ENCODE data around the gene C6orf132.

C6orf132 gene

DNA sequence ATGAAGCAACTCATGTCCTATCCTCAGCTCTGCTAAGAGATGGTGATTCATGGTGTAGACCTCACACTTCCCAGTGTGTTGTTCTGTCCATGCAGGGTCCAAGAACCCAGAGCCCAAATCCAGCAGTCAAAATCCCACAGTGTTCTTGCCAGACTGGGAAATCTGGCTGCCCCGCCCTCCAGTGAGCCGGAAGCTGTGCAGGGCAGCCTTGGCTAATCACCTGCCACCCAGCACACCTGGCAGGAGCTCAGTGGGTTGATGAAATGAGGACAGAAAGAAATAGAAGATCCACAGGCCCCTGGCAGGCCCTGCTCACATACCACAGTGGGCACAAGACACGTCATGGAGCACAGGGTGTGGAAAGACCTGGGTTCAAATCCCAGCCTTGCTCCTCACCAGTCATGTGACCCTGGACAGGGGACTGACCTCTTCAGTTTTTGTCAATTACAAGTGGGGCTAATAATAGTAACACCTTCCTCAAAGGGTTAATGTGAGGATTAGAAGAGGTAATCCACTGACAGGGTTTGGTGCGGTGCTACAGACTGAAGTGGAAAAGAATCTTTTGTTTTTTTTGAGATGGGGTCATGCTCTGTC, 17.1 kb upstream of the C6orf132 start:
- no CpG with 5 or more reads among the region's 4 CpGs for WGBS (ENCODE audit: extremely low coverage, insufficient coverage, low lambda C conversion rate)

DNA sequence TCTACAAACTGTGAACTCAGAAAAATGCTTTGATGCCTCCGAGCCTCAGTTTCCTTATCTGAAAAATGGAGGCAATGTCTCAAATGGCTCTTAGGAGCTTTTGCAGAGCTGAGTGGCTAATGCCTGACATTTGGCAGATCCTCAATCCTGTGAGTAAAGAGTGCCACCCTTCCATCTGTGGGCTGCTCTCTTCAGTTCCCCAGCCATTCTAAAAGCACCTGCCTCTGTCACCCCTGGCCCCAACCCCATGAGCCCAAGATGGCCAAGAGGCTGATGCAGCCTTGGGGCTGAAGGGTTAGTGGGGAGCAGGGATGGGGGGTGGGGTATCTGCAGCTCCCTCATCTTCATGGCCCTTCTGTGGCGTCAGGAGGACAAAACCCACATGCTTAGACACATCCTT, 16.2 kb upstream of the C6orf132 start:
- no CpG with 5 or more reads among the region's 2 CpGs for WGBS (ENCODE audit: extremely low coverage, insufficient coverage, low lambda C conversion rate)

More for the DNA sequence above, 17.1 kb upstream of the C6orf132 start:
- Histone ChIP-seq H3K79me2 (ENCODE audit: control insufficient read depth, insufficient read depth, low read length) (no peaks in the 10 kb centered on the region), H3K27ac (ENCODE audit: low read depth, low read length) (no peak overlapping the region), H3K27me3 (ENCODE audit: insufficient read depth, low read length, poor library complexity) (no peaks in the 10 kb centered on the region), H3K18ac (ENCODE audit: low read length) (no peak overlapping the region), H3K4ac (ENCODE audit: low read depth, low read length) (no peak overlapping the region), H2BK5ac (ENCODE audit: low read length) (no peak overlapping the region), H3K79me1 (ENCODE audit: low read length) (no peaks in the 10 kb centered on the region), H2BK15ac (replicated peaks; ENCODE audit: low read depth) (no peak overlapping the region), H3K4me3 (ENCODE audit: low read length) (no peak overlapping the region), H4K8ac (ENCODE audit: low read depth, low read length) (no peak overlapping the region), H2AK5ac (ENCODE audit: low read length) (no peak overlapping the region), H3K9ac (ENCODE audit: low read length) (no peak overlapping the region), H2BK120ac (ENCODE audit: low read depth, low read length) (no peak overlapping the region), H3K4me2 (ENCODE audit: low read length) (no peak overlapping the region), H4K5ac (ENCODE audit: low read length) (no peak overlapping the region), H3K56ac (ENCODE audit: low read length) (no peak overlapping the region), H3K36me3 (ENCODE audit: control insufficient read depth, insufficient read depth, low read length) (no peaks in the 10 kb centered on the region), H3K23ac (ENCODE audit: low read length) (no peak overlapping the region), H3K4me1 (ENCODE audit: control insufficient read depth, low read depth, low read length) (peaks cover 2% of the 10 kb centered on the region)
- DNase-seq = no peak

DNA sequence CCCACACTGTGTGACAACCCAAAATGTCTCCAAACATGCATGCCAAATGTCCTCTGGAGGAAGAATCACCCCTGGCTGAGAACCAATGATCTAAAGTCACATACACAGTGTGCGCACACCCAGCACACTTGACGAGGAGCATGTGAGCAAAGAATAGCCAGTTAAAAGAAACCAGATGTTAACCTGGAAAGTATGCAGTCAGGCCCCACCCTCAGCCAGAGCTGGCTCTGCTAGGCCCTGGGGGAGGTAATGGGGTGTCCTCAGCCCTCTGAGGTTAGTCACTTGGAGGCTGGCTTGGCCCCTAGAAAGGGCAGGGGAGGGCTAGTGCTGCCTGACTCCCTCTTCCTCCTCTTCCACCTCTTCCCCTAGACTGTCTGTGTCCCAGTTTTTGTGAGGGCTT, 15.6 kb upstream of the C6orf132 start:
- no peak overlapping the region for H2BK5ac ChIP-seq (ENCODE audit: low read length)
- no peak overlapping the region for H3K18ac ChIP-seq (ENCODE audit: low read length)
- no peak overlapping the region for H2BK120ac ChIP-seq (ENCODE audit: low read depth, low read length)
- H3K9ac ChIP-seq (ENCODE audit: low read length) = no peak overlapping the region
- H2AK5ac ChIP-seq (ENCODE audit: low read length) = no peak overlapping the region
- no peaks in the 10 kb centered on the region for H3K27me3 ChIP-seq (ENCODE audit: insufficient read depth, low read length, poor library complexity)
- H3K36me3 ChIP-seq (ENCODE audit: control insufficient read depth, insufficient read depth, low read length) = no peaks in the 10 kb centered on the region
- H3K4ac ChIP-seq (ENCODE audit: low read depth, low read length) = no peak overlapping the region
- H3K56ac ChIP-seq (ENCODE audit: low read length) = no peak overlapping the region
- H2BK15ac ChIP-seq (replicated peaks; ENCODE audit: low read depth) = no peak overlapping the region
- WGBS (ENCODE audit: extremely low coverage, insufficient coverage, low lambda C conversion rate) = no CpG with 5 or more reads among the region's 2 CpGs
- no peak overlapping the region for H4K8ac ChIP-seq (ENCODE audit: low read depth, low read length)
- H3K27ac ChIP-seq (ENCODE audit: low read depth, low read length) = no peak overlapping the region
- H3K4me1 ChIP-seq (ENCODE audit: control insufficient read depth, low read depth, low read length) = peaks cover 2% of the 10 kb centered on the region
- no peak overlapping the region for H3K23ac ChIP-seq (ENCODE audit: low read length)
- no peak for DNase-seq
- H4K5ac ChIP-seq (ENCODE audit: low read length) = no peak overlapping the region
- H3K79me1 ChIP-seq (ENCODE audit: low read length) = no peaks in the 10 kb centered on the region
- no peak overlapping the region for H3K4me2 ChIP-seq (ENCODE audit: low read length)
- no peaks in the 10 kb centered on the region for H3K79me2 ChIP-seq (ENCODE audit: control insufficient read depth, insufficient read depth, low read length)
- no peak overlapping the region for H3K4me3 ChIP-seq (ENCODE audit: low read length)

More for the DNA sequence above, 16.2 kb upstream of the C6orf132 start:
- Histone ChIP-seq H3K27me3 (ENCODE audit: insufficient read depth, low read length, poor library complexity) (no peaks in the 10 kb centered on the region), H2AK5ac (ENCODE audit: low read length) (no peak overlapping the region), H2BK120ac (ENCODE audit: low read depth, low read length) (no peak overlapping the region), H3K79me1 (ENCODE audit: low read length) (no peaks in the 10 kb centered on the region), H3K4ac (ENCODE audit: low read depth, low read length) (no peak overlapping the region), H3K4me1 (ENCODE audit: control insufficient read depth, low read depth, low read length) (peaks cover 2% of the 10 kb centered on the region), H3K18ac (ENCODE audit: low read length) (no peak overlapping the region), H3K36me3 (ENCODE audit: control insufficient read depth, insufficient read depth, low read length) (no peaks in the 10 kb centered on the region), H3K9ac (ENCODE audit: low read length) (no peak overlapping the region), H2BK5ac (ENCODE audit: low read length) (no peak overlapping the region), H3K56ac (ENCODE audit: low read length) (no peak overlapping the region), H3K23ac (ENCODE audit: low read length) (no peak overlapping the region), H3K4me2 (ENCODE audit: low read length) (no peak overlapping the region), H4K8ac (ENCODE audit: low read depth, low read length) (no peak overlapping the region), H4K5ac (ENCODE audit: low read length) (no peak overlapping the region), H3K27ac (ENCODE audit: low read depth, low read length) (no peak overlapping the region), H3K79me2 (ENCODE audit: control insufficient read depth, insufficient read depth, low read length) (no peaks in the 10 kb centered on the region), H3K4me3 (ENCODE audit: low read length) (no peak overlapping the region), H2BK15ac (replicated peaks; ENCODE audit: low read depth) (no peak overlapping the region)
- DNase-seq = no peak

DNA sequence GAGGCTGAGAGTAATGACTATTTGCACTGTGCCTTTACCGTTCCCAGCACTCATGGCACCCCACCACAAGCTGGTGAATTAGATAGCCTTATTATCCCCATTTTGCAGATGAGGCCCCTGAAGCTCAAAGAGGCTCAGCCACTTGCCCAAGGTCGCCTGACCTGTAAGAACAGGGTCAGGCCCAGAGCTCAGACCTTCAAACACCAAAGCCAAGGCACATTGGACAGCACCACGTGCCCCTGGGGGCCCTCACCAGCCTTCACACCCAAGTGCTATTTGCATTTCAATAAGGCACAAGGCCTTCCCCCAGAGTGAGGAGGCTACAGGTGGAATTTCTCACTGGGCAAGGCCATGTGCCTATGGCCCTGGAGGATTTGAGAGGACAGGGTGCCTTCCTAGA, 14.2 kb upstream of the C6orf132 start:
- Histone ChIP-seq H2BK120ac (ENCODE audit: low read depth, low read length) (no peak overlapping the region), H3K79me1 (ENCODE audit: low read length) (no peaks in the 10 kb centered on the region)
- no CpG with 5 or more reads among the region's 3 CpGs for WGBS (ENCODE audit: extremely low coverage, insufficient coverage, low lambda C conversion rate)

DNA sequence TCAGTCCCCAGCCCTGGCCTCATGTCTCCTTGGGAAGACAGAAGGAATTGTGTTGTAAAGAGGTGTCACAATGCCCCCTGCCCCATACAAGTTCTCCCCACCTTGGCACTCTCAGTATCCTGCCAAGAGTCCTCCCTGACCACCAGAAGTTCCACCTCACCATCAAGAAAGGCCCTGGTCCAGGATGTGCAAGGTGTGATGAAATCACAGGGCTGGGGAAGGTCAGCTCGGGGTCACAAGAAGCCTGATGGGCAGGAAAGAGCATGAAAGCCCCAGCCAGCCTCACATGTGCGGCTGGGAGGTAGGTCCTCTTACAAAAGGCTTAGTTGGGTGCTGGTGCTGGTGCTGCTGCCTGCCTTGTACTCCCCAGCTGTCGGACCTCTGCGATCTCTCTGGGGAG, 12.9 kb upstream of the C6orf132 start:
- Histone ChIP-seq H3K23ac (ENCODE audit: low read length) (no peak overlapping the region), H3K56ac (ENCODE audit: low read length) (peak overlapping the region; percentile 2), H3K4me2 (ENCODE audit: low read length) (no peak overlapping the region), H2AK5ac (ENCODE audit: low read length) (no peak overlapping the region), H3K27ac (ENCODE audit: low read depth, low read length) (no peak overlapping the region), H3K4me1 (ENCODE audit: control insufficient read depth, low read depth, low read length) (no peaks in the 10 kb centered on the region), H2BK15ac (replicated peaks; ENCODE audit: low read depth) (no peak overlapping the region), H3K79me1 (ENCODE audit: low read length) (no peaks in the 10 kb centered on the region), H2BK5ac (ENCODE audit: low read length) (no peak overlapping the region), H4K5ac (ENCODE audit: low read length) (no peak overlapping the region), H3K4me3 (ENCODE audit: low read length) (no peak overlapping the region), H3K36me3 (ENCODE audit: control insufficient read depth, insufficient read depth, low read length) (no peaks in the 10 kb centered on the region), H3K18ac (ENCODE audit: low read length) (no peak overlapping the region), H2BK120ac (ENCODE audit: low read depth, low read length) (no peak overlapping the region), H3K27me3 (ENCODE audit: insufficient read depth, low read length, poor library complexity) (no peaks in the 10 kb centered on the region), H3K4ac (ENCODE audit: low read depth, low read length) (no peak overlapping the region), H3K9ac (ENCODE audit: low read length) (no peak overlapping the region), H4K8ac (ENCODE audit: low read depth, low read length) (no peak overlapping the region), H3K79me2 (ENCODE audit: control insufficient read depth, insufficient read depth, low read length) (no peaks in the 10 kb centered on the region)
- WGBS (ENCODE audit: extremely low coverage, insufficient coverage, low lambda C conversion rate) = no CpG with 5 or more reads among the region's 4 CpGs
- no peak for DNase-seq

More for the DNA sequence above, 14.2 kb upstream of the C6orf132 start:
- Histone ChIP-seq H3K79me2 (ENCODE audit: control insufficient read depth, insufficient read depth, low read length) (no peaks in the 10 kb centered on the region), H3K27me3 (ENCODE audit: insufficient read depth, low read length, poor library complexity) (no peaks in the 10 kb centered on the region), H3K9ac (ENCODE audit: low read length) (no peak overlapping the region), H3K4ac (ENCODE audit: low read depth, low read length) (no peak overlapping the region), H3K4me3 (ENCODE audit: low read length) (no peak overlapping the region), H3K23ac (ENCODE audit: low read length) (no peak overlapping the region), H4K8ac (ENCODE audit: low read depth, low read length) (no peak overlapping the region), H2AK5ac (ENCODE audit: low read length) (no peak overlapping the region), H3K4me1 (ENCODE audit: control insufficient read depth, low read depth, low read length) (no peaks in the 10 kb centered on the region), H3K4me2 (ENCODE audit: low read length) (no peak overlapping the region), H4K5ac (ENCODE audit: low read length) (no peak overlapping the region), H2BK15ac (replicated peaks; ENCODE audit: low read depth) (no peak overlapping the region), H3K18ac (ENCODE audit: low read length) (no peak overlapping the region), H3K56ac (ENCODE audit: low read length) (no peak overlapping the region), H3K36me3 (ENCODE audit: control insufficient read depth, insufficient read depth, low read length) (no peaks in the 10 kb centered on the region), H2BK5ac (ENCODE audit: low read length) (no peak overlapping the region), H3K27ac (ENCODE audit: low read depth, low read length) (no peak overlapping the region)
- no peak for DNase-seq

DNA sequence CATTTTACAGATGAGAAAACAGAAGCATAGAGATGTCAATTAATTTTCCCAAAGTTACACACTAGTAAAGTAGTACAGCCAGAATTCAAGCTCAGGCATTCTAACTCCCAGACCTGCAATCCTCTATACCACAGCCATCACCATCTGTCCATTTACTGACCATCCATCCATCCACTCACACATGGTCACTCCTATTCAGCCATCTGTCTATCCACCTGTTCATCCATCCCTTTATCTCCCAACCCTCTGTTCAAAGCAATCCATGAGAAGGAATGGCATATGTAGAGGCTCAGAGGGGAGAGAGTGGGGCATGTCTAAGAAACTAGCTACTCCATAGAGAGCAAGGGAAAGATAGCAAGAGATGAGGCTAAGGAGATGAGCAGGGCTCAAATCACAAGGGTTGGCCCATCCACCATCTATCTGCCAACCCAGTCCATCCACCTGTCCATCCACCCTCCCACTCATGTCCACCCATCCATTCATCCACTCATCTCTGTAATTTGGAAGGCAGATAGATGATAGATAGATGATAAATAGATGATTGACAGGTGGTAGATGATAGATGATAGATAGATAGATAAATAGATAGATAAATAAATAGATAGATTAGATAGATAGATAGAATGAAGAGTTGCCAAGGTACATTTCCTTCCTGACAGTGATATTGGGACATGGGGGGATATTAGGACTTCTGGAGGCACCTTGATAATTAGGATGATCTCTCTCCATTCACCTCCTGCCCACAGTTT, 12.2 kb upstream of the C6orf132 start:
- no peaks in the 10 kb centered on the region for H3K36me3 ChIP-seq (ENCODE audit: control insufficient read depth, insufficient read depth, low read length)
- no peak overlapping the region for H3K9ac ChIP-seq (ENCODE audit: low read length)
- no peak overlapping the region for H4K5ac ChIP-seq (ENCODE audit: low read length)
- no peak overlapping the region for H2AK5ac ChIP-seq (ENCODE audit: low read length)
- H3K27me3 ChIP-seq (ENCODE audit: insufficient read depth, low read length, poor library complexity) = no peaks in the 10 kb centered on the region
- DNase-seq = no peak
- no peak overlapping the region for H3K23ac ChIP-seq (ENCODE audit: low read length)
- H3K79me2 ChIP-seq (ENCODE audit: control insufficient read depth, insufficient read depth, low read length) = no peaks in the 10 kb centered on the region
- H2BK5ac ChIP-seq (ENCODE audit: low read length) = no peak overlapping the region
- no peak overlapping the region for H2BK15ac ChIP-seq (replicated peaks; ENCODE audit: low read depth)
- H3K18ac ChIP-seq (ENCODE audit: low read length) = no peak overlapping the region
- H3K56ac ChIP-seq (ENCODE audit: low read length) = no peak overlapping the region
- no peak overlapping the region for H4K8ac ChIP-seq (ENCODE audit: low read depth, low read length)
- H2BK120ac ChIP-seq (ENCODE audit: low read depth, low read length) = no peak overlapping the region
- H3K4ac ChIP-seq (ENCODE audit: low read depth, low read length) = no peak overlapping the region
- H3K4me3 ChIP-seq (ENCODE audit: low read length) = no peak overlapping the region
- H3K4me1 ChIP-seq (ENCODE audit: control insufficient read depth, low read depth, low read length) = no peaks in the 10 kb centered on the region
- H3K79me1 ChIP-seq (ENCODE audit: low read length) = no peaks in the 10 kb centered on the region
- H3K4me2 ChIP-seq (ENCODE audit: low read length) = no peak overlapping the region
- no peak overlapping the region for H3K27ac ChIP-seq (ENCODE audit: low read depth, low read length)
